Effector memory CD4-positive, alpha-beta T cell (primary cell): ENCODE measurements around the gene TRPM3.

ENCODE experiments used
- DNase-seq, 3 donors: peaks; one replicate each; pipeline ENCODE4 v3.0.0-alpha.2; 2020
- H3K27ac ChIP-seq: 2 replicates; pipeline ENCODE4 v1.7.0; 2013; ENCODE audit warnings: mild to moderate bottlenecking, low read length, moderate library complexity; ENCODE audit not compliant: insufficient read depth, poor library complexity, severe bottlenecking
- H3K27me3 ChIP-seq: replicated peaks from 2 replicates; pipeline ENCODE4 v1.7.0; 2013; ENCODE audit warnings: mild to moderate bottlenecking, low read length; ENCODE audit not compliant: insufficient read depth, control insufficient read depth, poor library complexity, severe bottlenecking
- H3K36me3 ChIP-seq: 2 replicates; pipeline ENCODE4 v1.7.0; 2013; ENCODE audit warnings: mild to moderate bottlenecking, low read length, moderate library complexity; ENCODE audit not compliant: control insufficient read depth, insufficient read depth
- H3K4me1 ChIP-seq: 2 replicates; pipeline ENCODE4 v1.7.0; 2013; ENCODE audit warnings: low read length, mild to moderate bottlenecking; ENCODE audit not compliant: control insufficient read depth, insufficient read depth, poor library complexity, severe bottlenecking
- H3K4me3 ChIP-seq: 2 replicates; pipeline ENCODE4 v1.7.0; 2013; ENCODE audit warnings: low read length, low read depth, mild to moderate bottlenecking; ENCODE audit not compliant: insufficient read depth, poor library complexity, severe bottlenecking
- H3K9me3 ChIP-seq: 2 replicates; pipeline ENCODE4 v1.7.0; 2013; ENCODE audit warnings: mild to moderate bottlenecking, low read length, moderate library complexity; ENCODE audit not compliant: control insufficient read depth

TRPM3 gene

DNA sequence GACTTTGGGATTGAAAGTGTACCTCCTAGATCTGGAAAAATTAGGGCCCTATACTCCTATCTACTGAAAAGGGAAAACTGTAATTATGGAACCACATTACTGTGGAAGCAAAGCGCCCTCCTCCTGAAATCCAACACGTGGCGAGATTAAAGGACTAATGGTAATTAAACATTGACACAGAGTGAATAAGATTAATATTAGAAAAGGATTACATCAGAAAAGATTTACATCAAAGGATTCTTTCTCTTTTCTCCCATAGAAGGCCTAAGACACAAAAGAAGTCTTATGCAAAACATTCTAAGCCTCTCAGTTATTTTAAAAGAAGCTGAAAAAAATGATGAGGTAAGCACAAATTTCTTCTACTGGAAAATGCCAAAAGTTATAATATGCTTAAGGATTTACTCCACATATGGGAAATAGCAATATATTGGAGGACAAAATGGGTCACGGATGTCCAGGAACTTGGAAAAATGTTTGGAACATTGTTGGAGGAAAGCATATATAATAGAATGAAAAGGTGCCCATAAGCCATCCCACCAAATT lies 227.8 kb downstream of the TRPM3 start:
- no peak for DNase-seq
- no peak overlapping the region for H3K27ac ChIP-seq
- H3K4me3 ChIP-seq, result no peak overlapping the region
- no peaks in the 10 kb centered on the region for H3K27me3 ChIP-seq
- no peaks in the 10 kb centered on the region for H3K9me3 ChIP-seq
- H3K36me3 ChIP-seq, result no peaks in the 10 kb centered on the region
- no peaks in the 10 kb centered on the region for H3K4me1 ChIP-seq

GRCh38 chr9:70888471-70888870 lies 232.9 kb downstream of the TRPM3 start:
- Histone ChIP-seq H3K27me3 (no peaks in the 10 kb centered on the region), H3K9me3 (no peaks in the 10 kb centered on the region), H3K4me1 (no peaks in the 10 kb centered on the region), H3K27ac (no peak overlapping the region), H3K4me3 (no peak overlapping the region), H3K36me3 (no peaks in the 10 kb centered on the region)
- DNase-seq, result no peak

- Histone ChIP-seq H3K27ac (no peak overlapping the region), H3K36me3 (no peaks in the 10 kb centered on the region), H3K9me3 (no peaks in the 10 kb centered on the region), H3K4me3 (no peak overlapping the region), H3K27me3 (no peaks in the 10 kb centered on the region), H3K4me1 (no peaks in the 10 kb centered on the region)
- DNase-seq, result no peak
Observed at GRCh38 chr9:70887826-70888225, 233.6 kb downstream of the TRPM3 start.

- no peaks in the 10 kb centered on the region for H3K27me3 ChIP-seq
- DNase-seq, result no peak
Observed at GRCh38 chr9:70883963-70884793, 237.2 kb downstream of the TRPM3 start.

DNA sequence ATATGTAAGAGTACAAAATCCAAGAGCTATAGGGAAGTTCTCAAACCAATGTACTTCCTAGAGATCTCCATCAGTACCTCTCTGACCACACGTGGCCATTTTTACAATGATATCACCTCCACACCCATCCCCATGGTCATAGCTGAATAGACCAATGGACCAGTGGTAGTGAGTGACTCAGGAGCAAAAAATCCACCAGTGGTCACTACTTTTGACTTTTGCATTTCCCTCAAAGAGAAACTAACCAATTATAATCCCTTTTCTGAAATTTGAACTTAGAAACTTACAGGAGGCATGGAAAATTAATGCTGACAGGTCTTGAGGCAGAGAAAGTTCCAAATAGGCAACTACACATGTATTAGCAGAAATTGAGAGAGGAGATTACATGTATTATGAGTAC lies 238.4 kb downstream of the TRPM3 start:
- no peak for DNase-seq
- Histone ChIP-seq H3K27ac (no peak overlapping the region), H3K9me3 (no peaks in the 10 kb centered on the region), H3K36me3 (no peaks in the 10 kb centered on the region), H3K4me1 (no peaks in the 10 kb centered on the region), H3K4me3 (no peak overlapping the region), H3K27me3 (no peaks in the 10 kb centered on the region)

More at GRCh38 chr9:70883963-70884793, 237.2 kb downstream of the TRPM3 start:
- Histone ChIP-seq H3K4me3 (no peak overlapping the region), H3K4me1 (no peaks in the 10 kb centered on the region), H3K9me3 (no peaks in the 10 kb centered on the region), H3K27ac (no peak overlapping the region), H3K36me3 (no peaks in the 10 kb centered on the region)

GRCh38 chr9:70881333-70881732 lies 240.1 kb downstream of the TRPM3 start:
- H3K27ac ChIP-seq, result no peak overlapping the region
- H3K4me1 ChIP-seq, result no peaks in the 10 kb centered on the region
- H3K27me3 ChIP-seq, result no peaks in the 10 kb centered on the region
- H3K4me3 ChIP-seq, result no peak overlapping the region
- H3K36me3 ChIP-seq, result no peaks in the 10 kb centered on the region
- H3K9me3 ChIP-seq, result no peaks in the 10 kb centered on the region
- no peak for DNase-seq

DNA sequence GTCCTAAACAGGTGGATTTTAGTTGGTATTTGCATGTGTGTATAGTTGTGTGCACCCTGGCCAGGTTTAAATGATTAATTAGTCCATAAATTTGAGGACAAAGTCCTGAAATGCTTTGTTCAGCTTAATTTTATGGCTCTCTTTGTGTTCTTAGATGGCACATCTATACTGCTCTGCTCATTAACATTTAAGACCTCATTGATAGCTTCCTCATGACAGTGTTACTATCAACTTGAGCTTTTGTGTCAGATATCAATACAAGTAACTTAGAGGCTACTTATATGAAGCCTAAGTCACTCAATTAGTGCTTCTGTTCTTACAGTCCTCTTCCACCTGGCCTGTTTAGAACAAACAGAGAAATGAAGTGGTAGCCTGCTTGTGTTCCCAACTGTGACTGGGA lies 240.9 kb downstream of the TRPM3 start:
- Histone ChIP-seq H3K27ac (no peak overlapping the region), H3K27me3 (no peaks in the 10 kb centered on the region), H3K4me1 (no peaks in the 10 kb centered on the region), H3K36me3 (no peaks in the 10 kb centered on the region), H3K4me3 (no peak overlapping the region), H3K9me3 (no peaks in the 10 kb centered on the region)
- DNase-seq, result no peak

- H3K4me1 ChIP-seq, result no peaks in the 10 kb centered on the region
- no peaks in the 10 kb centered on the region for H3K36me3 ChIP-seq
- H3K27me3 ChIP-seq, result no peaks in the 10 kb centered on the region
- DNase-seq, result no peak
- no peak overlapping the region for H3K27ac ChIP-seq
- no peak overlapping the region for H3K4me3 ChIP-seq
- no peaks in the 10 kb centered on the region for H3K9me3 ChIP-seq
Observed at GRCh38 chr9:70878576-70878975, 242.8 kb downstream of the TRPM3 start.

DNA sequence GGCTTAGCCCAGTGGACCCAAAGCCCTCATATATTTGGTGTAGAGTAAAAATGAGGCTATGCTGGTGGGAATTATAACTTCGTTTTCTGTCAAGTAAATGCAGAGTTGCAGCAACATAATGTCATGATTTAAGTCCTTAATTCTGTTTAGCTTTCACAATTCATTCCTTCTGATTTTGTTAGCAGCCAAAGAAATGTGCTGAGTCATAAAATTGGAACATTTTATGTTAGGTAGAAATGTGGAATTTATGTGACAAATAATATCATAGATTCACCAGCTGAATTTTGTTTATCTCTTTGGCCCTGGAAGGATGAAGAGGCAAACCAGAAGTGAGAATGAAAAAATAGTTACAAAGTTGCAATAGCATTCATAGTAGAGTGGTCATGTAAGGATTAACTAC lies 247.0 kb downstream of the TRPM3 start:
- DNase-seq, result no peak
- Histone ChIP-seq H3K4me1 (no peaks in the 10 kb centered on the region), H3K27ac (no peak overlapping the region), H3K36me3 (no peaks in the 10 kb centered on the region), H3K27me3 (no peaks in the 10 kb centered on the region), H3K4me3 (no peak overlapping the region), H3K9me3 (no peaks in the 10 kb centered on the region)

- no peak overlapping the region for H3K4me3 ChIP-seq
- H3K36me3 ChIP-seq, result no peaks in the 10 kb centered on the region
- H3K27ac ChIP-seq, result no peak overlapping the region
- no peaks in the 10 kb centered on the region for H3K9me3 ChIP-seq
- H3K27me3 ChIP-seq, result no peaks in the 10 kb centered on the region
- DNase-seq, result no peak
- no peaks in the 10 kb centered on the region for H3K4me1 ChIP-seq
Observed at GRCh38 chr9:70873506-70873905, 247.9 kb downstream of the TRPM3 start.
